Karpas-422 (cell line): Measurements from ENCODE around the gene CYP27C1. TPM values are rescaled to one million over a fixed set of nuclear protein-coding genes. Genes with fewer than 3 reads are reported as not detected.

Experiments
- DNase-seq: peaks from one replicate; pipeline ENCODE4 v3.0.0-alpha.2; 2015
- H2AFZ ChIP-seq: fragments of 200-600 bp; sonication (generic); 2 replicates; pipeline ENCODE4 v1.6.1; 2014; ENCODE audit warnings: antibody characterized with exemption, low read length, mixed read lengths
- H3K27ac ChIP-seq: fragments of 200-600 bp; sonication (generic); 2 replicates; pipeline ENCODE4 v1.5.1; 2014; ENCODE audit warnings: mild to moderate bottlenecking, low read length, moderate library complexity
- H3K27me3 ChIP-seq: fragments of 200-600 bp; sonication (generic); 2 replicates; pipeline ENCODE4 v1.6.1; 2014; ENCODE audit warnings: low read length, mixed read lengths
- H3K36me3 ChIP-seq: fragments of 200-600 bp; sonication (generic); 2 replicates; pipeline ENCODE4 v1.6.1; 2014; ENCODE audit warnings: low read length, mixed read lengths; ENCODE audit not compliant: insufficient read depth
- H3K4me1 ChIP-seq: fragments of 200-600 bp; sonication (generic); 2 replicates; pipeline ENCODE4 v1.6.1; 2014; ENCODE audit warnings: mild to moderate bottlenecking, low read length, mixed read lengths
- H3K4me2 ChIP-seq: fragments of 200-600 bp; sonication (generic); 2 replicates; pipeline ENCODE4 v1.6.1; 2014; ENCODE audit warnings: low read length, low read depth, mild to moderate bottlenecking; ENCODE audit not compliant: poor library complexity, severe bottlenecking
- H3K4me3 ChIP-seq: fragments of 200-600 bp; sonication (generic); 2 replicates; pipeline ENCODE4 v1.5.1; 2014; ENCODE audit warnings: mild to moderate bottlenecking, antibody characterized with exemption, low read length, mixed read lengths
- H3K79me2 ChIP-seq: fragments of 200-600 bp; sonication (generic); 2 replicates; pipeline ENCODE4 v1.6.1; 2014; ENCODE audit warnings: mild to moderate bottlenecking, low read length, mixed read lengths
- H3K9ac ChIP-seq: fragments of 200-600 bp; sonication (generic); 2 replicates; pipeline ENCODE4 v1.6.0; 2014; ENCODE audit warnings: low read length
- H3K9me2 ChIP-seq: fragments of 200-600 bp; sonication (generic), shearing (Covaris generic); replicated peaks from 2 replicates; pipeline ENCODE4 v1.6.0; 2014; ENCODE audit warnings: mild to moderate bottlenecking, low read length, moderate library complexity; ENCODE audit not compliant: insufficient read depth
- H3K9me3 ChIP-seq: fragments of 300-700, 200-600 bp; sonication (generic); 2 replicates; pipeline ENCODE4 v1.6.1; 2014; ENCODE audit warnings: low read length, mixed read lengths
- H4K20me1 ChIP-seq: fragments of 200-600 bp; sonication (generic); 2 replicates; pipeline ENCODE4 v1.6.1; 2014; ENCODE audit warnings: mild to moderate bottlenecking, antibody characterized with exemption, low read length, low read depth; ENCODE audit not compliant: insufficient read depth
- total RNA-seq: library from RNA; depleted of rRNA; stranded (reverse); fragments of >200 nt; shearing (Covaris generic); gene quantifications from 2 replicates; pipeline ENCODE4 v1.2.3, GENCODE V29; 2014; ENCODE audit warnings: low replicate concordance

The CYP27C1 gene
- total RNA-seq, 1 experiment from 2014 or later = not detected

- Histone ChIP-seq H3K27ac (no peak overlapping the region), H3K36me3 (no peaks in the 10 kb centered on the region), H3K4me2 (no peak overlapping the region), H3K4me1 (no peaks in the 10 kb centered on the region), H3K9ac (no peak overlapping the region), H3K79me2 (no peaks in the 10 kb centered on the region), H4K20me1 (no peaks in the 10 kb centered on the region), H3K9me2 (no peaks in the 10 kb centered on the region), H2AFZ (no peak overlapping the region), H3K4me3 (no peak overlapping the region), H3K27me3 (no peaks in the 10 kb centered on the region), H3K9me3 (no peaks in the 10 kb centered on the region)
- no peak for DNase-seq
Measured at GRCh38 chr2:127160676-127161075, 59.4 kb downstream of the CYP27C1 start.

GRCh38 chr2:127159543-127159942 is 60.6 kb downstream of the CYP27C1 start:
- H3K4me1 ChIP-seq = no peaks in the 10 kb centered on the region

GRCh38 chr2:127158614-127159290 is 61.3 kb downstream of the CYP27C1 start:
- Histone ChIP-seq H3K27ac (no peak overlapping the region), H3K9me2 (no peaks in the 10 kb centered on the region), H3K9me3 (no peaks in the 10 kb centered on the region), H3K27me3 (no peaks in the 10 kb centered on the region), H2AFZ (no peak overlapping the region), H3K36me3 (no peaks in the 10 kb centered on the region), H3K9ac (no peak overlapping the region), H3K4me2 (no peak overlapping the region), H3K4me3 (no peak overlapping the region), H4K20me1 (no peaks in the 10 kb centered on the region), H3K79me2 (no peaks in the 10 kb centered on the region), H3K4me1 (no peaks in the 10 kb centered on the region)
- DNase-seq = no peak

More at GRCh38 chr2:127159543-127159942, 60.6 kb downstream of the CYP27C1 start:
- no peak overlapping the region for H2AFZ ChIP-seq
- H4K20me1 ChIP-seq = no peaks in the 10 kb centered on the region
- no peaks in the 10 kb centered on the region for H3K9me2 ChIP-seq
- no peaks in the 10 kb centered on the region for H3K79me2 ChIP-seq
- no peak overlapping the region for H3K4me3 ChIP-seq
- no peaks in the 10 kb centered on the region for H3K27me3 ChIP-seq
- no peaks in the 10 kb centered on the region for H3K36me3 ChIP-seq
- H3K27ac ChIP-seq = no peak overlapping the region
- no peak for DNase-seq
- no peak overlapping the region for H3K9ac ChIP-seq
- H3K4me2 ChIP-seq = no peak overlapping the region
- no peaks in the 10 kb centered on the region for H3K9me3 ChIP-seq

- peak; percentile 62 for DNase-seq
- Histone ChIP-seq H3K27me3 (no peaks in the 10 kb centered on the region), H3K9me3 (no peaks in the 10 kb centered on the region), H2AFZ (no peak overlapping the region), H3K79me2 (no peaks in the 10 kb centered on the region), H3K36me3 (no peaks in the 10 kb centered on the region), H3K9ac (no peak overlapping the region), H4K20me1 (no peaks in the 10 kb centered on the region), H3K4me1 (no peaks in the 10 kb centered on the region), H3K4me2 (no peak overlapping the region), H3K4me3 (no peak overlapping the region), H3K9me2 (no peaks in the 10 kb centered on the region), H3K27ac (no peak overlapping the region)
Measured at GRCh38 chr2:127157651-127158485, 62.2 kb downstream of the CYP27C1 start.

GRCh38 chr2:127157114-127157513 is 63.0 kb downstream of the CYP27C1 start:
- no peak overlapping the region for H3K27ac ChIP-seq
- H3K4me3 ChIP-seq = no peak overlapping the region
- no peaks in the 10 kb centered on the region for H3K9me2 ChIP-seq
- no peaks in the 10 kb centered on the region for H3K79me2 ChIP-seq
- no peak overlapping the region for H3K9ac ChIP-seq
- H2AFZ ChIP-seq = no peak overlapping the region
- no peak for DNase-seq
- no peaks in the 10 kb centered on the region for H4K20me1 ChIP-seq
- no peaks in the 10 kb centered on the region for H3K27me3 ChIP-seq
- no peaks in the 10 kb centered on the region for H3K4me1 ChIP-seq
- no peaks in the 10 kb centered on the region for H3K36me3 ChIP-seq
- no peak overlapping the region for H3K4me2 ChIP-seq
- no peaks in the 10 kb centered on the region for H3K9me3 ChIP-seq

- no peak overlapping the region for H3K4me2 ChIP-seq
- no peaks in the 10 kb centered on the region for H3K4me1 ChIP-seq
- no peaks in the 10 kb centered on the region for H3K9me2 ChIP-seq
- no peak overlapping the region for H3K9ac ChIP-seq
- no peaks in the 10 kb centered on the region for H3K79me2 ChIP-seq
- no peaks in the 10 kb centered on the region for H3K9me3 ChIP-seq
- no peak overlapping the region for H2AFZ ChIP-seq
- H3K27ac ChIP-seq = no peak overlapping the region
- no peaks in the 10 kb centered on the region; the same call in 1 of the 2 replicates for H3K27me3 ChIP-seq
- no peaks in the 10 kb centered on the region for H4K20me1 ChIP-seq
- no peak for DNase-seq
- H3K4me3 ChIP-seq = no peak overlapping the region
- no peaks in the 10 kb centered on the region for H3K36me3 ChIP-seq
Measured at GRCh38 chr2:127155947-127156346, 64.2 kb downstream of the CYP27C1 start.

- no peak overlapping the region for H2AFZ ChIP-seq
- H3K4me2 ChIP-seq = no peak overlapping the region
- no peaks in the 10 kb centered on the region for H4K20me1 ChIP-seq
- H3K36me3 ChIP-seq = no peaks in the 10 kb centered on the region
- DNase-seq = no peak
- no peaks in the 10 kb centered on the region for H3K4me1 ChIP-seq
- no peak overlapping the region for H3K27ac ChIP-seq
- no peaks in the 10 kb centered on the region for H3K9me3 ChIP-seq
- no peaks in the 10 kb centered on the region for H3K79me2 ChIP-seq
- H3K9ac ChIP-seq = no peak overlapping the region
- H3K4me3 ChIP-seq = no peak overlapping the region
- H3K9me2 ChIP-seq = no peaks in the 10 kb centered on the region
- no peaks in the 10 kb centered on the region; the same call in 1 of the 2 replicates for H3K27me3 ChIP-seq
Measured at GRCh38 chr2:127155028-127155581, 65.0 kb downstream of the CYP27C1 start.

GRCh38 chr2:127154396-127154795 is 65.7 kb downstream of the CYP27C1 start:
- Histone ChIP-seq H3K9me3 (no peaks in the 10 kb centered on the region), H3K4me2 (no peak overlapping the region), H3K27me3 (no peaks in the 10 kb centered on the region; the same call in 1 of the 2 replicates), H4K20me1 (no peaks in the 10 kb centered on the region), H2AFZ (no peak overlapping the region), H3K27ac (no peak overlapping the region), H3K4me3 (no peak overlapping the region), H3K79me2 (no peaks in the 10 kb centered on the region), H3K36me3 (no peaks in the 10 kb centered on the region), H3K4me1 (no peaks in the 10 kb centered on the region), H3K9ac (no peak overlapping the region), H3K9me2 (no peaks in the 10 kb centered on the region)
- DNase-seq = no peak
